Measurements from ENCODE around the gene STRA8. TPM values are rescaled to one million over a fixed set of nuclear protein-coding genes. Genes with fewer than 3 reads are reported as not detected.

STRA8 gene
- total RNA-seq, 6 donors from 2014 or later, result not detected

DNA sequence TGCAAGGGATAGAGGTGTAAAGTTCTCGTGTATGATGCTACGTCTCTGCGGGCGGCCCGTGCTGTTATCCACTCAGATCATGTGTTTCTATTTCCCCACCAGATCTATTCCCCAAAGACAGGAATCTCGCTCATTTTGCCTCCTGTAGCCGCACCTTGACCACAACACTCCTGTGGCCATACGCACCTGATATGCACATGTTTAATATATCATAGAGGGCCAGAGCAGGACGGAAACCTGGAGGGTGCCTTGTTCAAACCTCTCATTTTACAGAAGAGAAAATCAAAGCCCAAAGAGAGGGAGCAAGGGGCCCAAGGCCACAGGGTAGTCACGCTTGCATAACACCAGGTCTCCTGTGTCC is 37.6 kb downstream of the STRA8 start:
- WGBS, 2 donors, result 85 to 90% methylated on average over 10 of the region's 10 CpGs
- DNase-seq, result no peak
- Histone ChIP-seq H3K27me3 (no peaks in the 10 kb centered on the region), H3K4me1 (no peaks in the 10 kb centered on the region), H3K4me3 (no peak overlapping the region), H3K36me3 (no peaks in the 10 kb centered on the region), H3K27ac (no peak overlapping the region), H3K9me3 (no peaks in the 10 kb centered on the region)
- no peak for ATAC-seq (ENCODE audit: low FRiP score in 2 of 2)
- TF ChIP-seq, protein P1, sequence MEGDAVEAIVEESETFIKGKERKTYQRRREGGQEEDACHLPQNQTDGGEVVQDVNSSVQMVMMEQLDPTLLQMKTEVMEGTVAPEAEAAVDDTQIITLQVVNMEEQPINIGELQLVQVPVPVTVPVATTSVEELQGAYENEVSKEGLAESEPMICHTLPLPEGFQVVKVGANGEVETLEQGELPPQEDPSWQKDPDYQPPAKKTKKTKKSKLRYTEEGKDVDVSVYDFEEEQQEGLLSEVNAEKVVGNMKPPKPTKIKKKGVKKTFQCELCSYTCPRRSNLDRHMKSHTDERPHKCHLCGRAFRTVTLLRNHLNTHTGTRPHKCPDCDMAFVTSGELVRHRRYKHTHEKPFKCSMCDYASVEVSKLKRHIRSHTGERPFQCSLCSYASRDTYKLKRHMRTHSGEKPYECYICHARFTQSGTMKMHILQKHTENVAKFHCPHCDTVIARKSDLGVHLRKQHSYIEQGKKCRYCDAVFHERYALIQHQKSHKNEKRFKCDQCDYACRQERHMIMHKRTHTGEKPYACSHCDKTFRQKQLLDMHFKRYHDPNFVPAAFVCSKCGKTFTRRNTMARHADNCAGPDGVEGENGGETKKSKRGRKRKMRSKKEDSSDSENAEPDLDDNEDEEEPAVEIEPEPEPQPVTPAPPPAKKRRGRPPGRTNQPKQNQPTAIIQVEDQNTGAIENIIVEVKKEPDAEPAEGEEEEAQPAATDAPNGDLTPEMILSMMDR (IDR thresholded peaks at IDR 0.05), result no peak
- no peak for TF ChIP-seq POLR2AphosphoS5 (IDR thresholded peaks at IDR 0.05)
- no peak for TF ChIP-seq EP300 (IDR thresholded peaks at IDR 0.05)
- TF ChIP-seq POLR2A (IDR thresholded peaks at IDR 0.05), result no peak

DNA sequence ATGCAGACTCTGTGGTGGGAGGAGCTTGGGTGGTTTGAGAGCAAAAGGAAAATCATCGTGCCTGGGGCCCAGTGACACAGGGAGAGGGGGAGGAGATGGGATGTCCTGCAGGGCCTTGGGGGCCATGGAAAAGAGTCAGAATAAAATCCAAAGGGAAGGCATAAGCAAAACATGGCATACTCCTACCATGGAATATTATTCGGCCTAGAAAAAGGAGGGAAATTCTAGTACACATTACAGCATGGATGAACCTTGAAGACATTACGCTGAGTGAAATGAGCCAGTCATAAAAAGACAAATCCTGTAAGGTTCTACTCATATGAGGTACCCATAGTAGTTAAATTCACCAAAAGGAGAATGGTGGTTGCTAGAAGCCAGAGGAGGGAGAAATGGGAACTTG is 38.7 kb downstream of the STRA8 start:
- Histone ChIP-seq H3K9me3 (no peaks in the 10 kb centered on the region), H3K4me3 (no peak overlapping the region), H3K4me1 (no peaks in the 10 kb centered on the region), H3K27me3 (no peaks in the 10 kb centered on the region), H3K27ac (no peak overlapping the region), H3K36me3 (no peaks in the 10 kb centered on the region)
- TF ChIP-seq EP300 (IDR thresholded peaks at IDR 0.05) (no peak), POLR2A (IDR thresholded peaks at IDR 0.05) (no peak), POLR2AphosphoS5 (IDR thresholded peaks at IDR 0.05) (no peak)
- TF ChIP-seq, protein P1 (IDR thresholded peaks at IDR 0.05), result no peak
- WGBS, 2 donors, result 83 to 84% methylated on average over 3 of the region's 3 CpGs
- ATAC-seq (ENCODE audit: low FRiP score in 2 of 2) (no peak), DNase-seq (no peak)

DNA sequence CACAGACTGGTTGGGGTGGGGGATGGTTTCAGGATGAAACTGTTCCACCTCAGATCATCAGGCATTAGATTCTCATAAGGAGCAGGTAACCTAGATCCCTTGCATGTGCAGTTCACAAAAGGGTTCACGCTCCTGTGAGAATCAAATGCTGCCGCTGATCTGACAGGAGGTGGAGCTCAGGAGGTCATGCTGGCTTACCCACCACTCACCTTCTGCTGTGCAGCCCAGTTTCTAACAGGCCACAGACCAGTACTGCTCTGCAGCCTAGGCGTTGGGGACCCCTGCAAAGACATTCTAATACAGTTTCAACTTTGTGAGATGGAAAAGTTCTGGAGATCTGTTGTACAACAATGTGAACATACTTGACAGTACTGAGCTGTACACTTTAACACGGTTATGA is 39.9 kb downstream of the STRA8 start:
- Histone ChIP-seq H3K27ac (no peak overlapping the region), H3K27me3 (no peaks in the 10 kb centered on the region), H3K4me1 (no peaks in the 10 kb centered on the region), H3K36me3 (no peaks in the 10 kb centered on the region), H3K4me3 (no peak overlapping the region), H3K9me3 (no peaks in the 10 kb centered on the region)
- 79 to 81% methylated on average over 3 to 4 of the region's 4 CpGs for WGBS, 2 donors
- DNase-seq (no peak), ATAC-seq (ENCODE audit: low FRiP score in 2 of 2) (no peak)
- TF ChIP-seq, protein P1 (IDR thresholded peaks at IDR 0.05), result no peak
- TF ChIP-seq EP300 (IDR thresholded peaks at IDR 0.05), result no peak
- TF ChIP-seq POLR2A (IDR thresholded peaks at IDR 0.05), result no peak
- no peak for TF ChIP-seq POLR2AphosphoS5 (IDR thresholded peaks at IDR 0.05)

DNA sequence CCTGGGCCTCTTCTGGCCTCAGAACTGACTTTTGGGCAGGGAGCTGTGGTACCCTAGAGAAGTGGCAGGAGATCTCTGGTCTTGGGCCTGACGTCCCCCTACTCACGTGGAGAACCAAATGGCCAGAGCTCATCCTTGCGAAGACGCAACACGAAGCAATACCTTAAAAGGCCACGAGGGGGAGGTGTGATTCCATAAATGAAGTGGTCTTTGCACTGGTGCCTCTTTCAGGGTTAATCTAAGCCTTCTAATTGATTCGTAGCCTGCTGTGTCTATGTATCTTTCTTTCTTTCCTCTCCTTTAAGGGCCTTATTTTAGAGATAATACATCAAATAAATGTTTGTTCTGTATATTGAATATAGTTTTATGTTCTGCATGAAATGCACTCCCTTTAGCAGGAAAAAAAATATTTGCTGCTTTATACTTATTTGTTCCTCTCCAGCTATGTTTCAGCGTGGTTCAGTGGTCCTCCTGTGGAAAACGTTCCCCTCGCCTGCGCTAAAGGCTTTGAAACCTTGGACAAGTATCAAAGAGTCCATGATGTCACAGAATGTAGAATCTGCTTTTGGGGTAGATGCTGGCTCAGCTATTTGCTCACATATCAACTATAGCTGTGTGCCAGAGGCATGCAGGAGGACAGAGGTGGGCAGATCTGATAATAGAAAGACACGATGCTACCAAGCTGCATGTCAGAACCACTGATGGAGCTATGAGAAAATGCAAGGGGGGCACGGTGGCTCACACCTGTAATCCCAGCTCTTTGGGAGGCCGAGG is 41.0 kb downstream of the STRA8 start:
- DNase-seq (peak in 1 of 2 donors; percentile 38), ATAC-seq (ENCODE audit: low FRiP score in 2 of 2) (peak in 1 of 2 donors; percentile 84)
- no peaks in the 10 kb centered on the region for H3K36me3 ChIP-seq
- H3K27me3 ChIP-seq, result no peaks in the 10 kb centered on the region
- H3K4me3 ChIP-seq, result no peak overlapping the region
- no peaks in the 10 kb centered on the region for H3K4me1 ChIP-seq
- TF ChIP-seq, protein P1 (IDR thresholded peaks at IDR 0.05), result peak; percentile 73 to 93 (median 82)
- no peak for TF ChIP-seq POLR2AphosphoS5 (IDR thresholded peaks at IDR 0.05)
- TF ChIP-seq POLR2A (IDR thresholded peaks at IDR 0.05), result no peak
- no peak for TF ChIP-seq EP300 (IDR thresholded peaks at IDR 0.05)
- 29 to 35% methylated on average over 13 to 14 of the region's 14 CpGs for WGBS, 2 donors
- H3K27ac ChIP-seq, result no peak overlapping the region
- H3K9me3 ChIP-seq, result no peaks in the 10 kb centered on the region

Data from upper lobe of left lung (tissue), 6 donors.